ENCODE data around the gene RNLS.
A peak's percentile ranks its signal among the peaks of the same experiment; 100 is the strongest.
"Not testable (repeated sequence)": the region's sequence is repeated elsewhere in the genome, so short reads cannot be mapped to it uniquely, and the experiment has no call there.

The RNLS gene

DNA sequence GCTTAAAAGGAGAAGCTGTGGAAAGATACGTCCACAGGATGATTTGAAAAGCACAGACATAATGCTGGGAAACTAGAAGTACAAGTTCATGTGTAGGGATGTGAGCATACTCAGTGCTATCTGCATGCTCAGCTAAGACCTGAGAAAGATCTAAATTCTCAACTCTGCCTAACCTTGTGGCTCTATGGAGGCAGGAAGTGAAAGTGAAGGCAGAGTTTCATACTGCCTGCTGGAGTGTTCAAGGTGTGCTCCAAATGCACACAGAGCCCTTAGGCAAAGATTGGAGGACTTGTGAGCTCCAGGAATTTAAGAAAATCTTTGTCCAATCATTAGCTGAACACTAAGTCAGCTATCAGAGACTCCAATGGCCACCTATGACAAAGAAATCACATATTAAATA lies 190.9 kb downstream of the RNLS start:
- DNase-seq (ENCODE audit: low read depth in 1 of 2, low spot score in 1 of 2) = no peak

DNA sequence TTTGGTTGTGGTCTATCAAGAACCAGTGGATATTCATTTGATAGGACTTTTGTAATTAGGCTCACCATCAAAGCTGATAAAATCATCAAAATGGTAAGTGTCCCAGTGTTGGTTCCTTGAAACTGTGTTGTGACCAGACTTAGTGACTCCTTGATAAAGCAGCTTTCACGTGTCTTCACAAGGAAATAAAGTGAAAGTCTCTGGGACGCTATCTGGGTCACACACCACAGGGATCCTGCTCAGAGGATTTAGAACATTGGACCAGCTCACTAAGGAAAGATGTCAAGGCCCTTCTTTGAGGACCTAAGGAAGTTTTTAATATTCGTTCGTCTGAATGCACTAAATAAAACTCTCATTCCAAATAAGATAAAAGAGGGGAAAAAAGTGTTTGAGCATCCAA lies 193.1 kb downstream of the RNLS start:
- DNase-seq (ENCODE audit: low read depth in 1 of 2, low spot score in 1 of 2) = no peak

DNA sequence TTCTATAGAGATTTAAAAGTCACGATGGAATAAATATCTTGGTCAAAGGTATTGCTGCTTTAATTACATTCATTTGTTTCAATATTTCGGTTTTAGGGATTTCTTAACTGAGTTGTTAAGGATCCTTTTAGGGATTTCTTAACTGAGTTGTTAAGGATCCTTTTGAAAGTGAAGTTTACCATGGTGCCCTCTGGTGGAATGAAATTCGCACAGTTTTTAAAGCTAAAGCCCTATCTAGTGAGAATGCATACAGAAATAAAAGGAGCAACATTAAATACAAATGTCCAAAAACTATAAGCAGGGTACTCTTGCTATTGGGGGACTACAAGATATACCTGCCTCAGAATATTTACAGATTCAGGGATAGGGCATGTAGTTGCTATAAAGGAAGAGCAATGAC lies 193.7 kb downstream of the RNLS start:
- no peak for DNase-seq (ENCODE audit: low read depth in 1 of 2, low spot score in 1 of 2)

DNA sequence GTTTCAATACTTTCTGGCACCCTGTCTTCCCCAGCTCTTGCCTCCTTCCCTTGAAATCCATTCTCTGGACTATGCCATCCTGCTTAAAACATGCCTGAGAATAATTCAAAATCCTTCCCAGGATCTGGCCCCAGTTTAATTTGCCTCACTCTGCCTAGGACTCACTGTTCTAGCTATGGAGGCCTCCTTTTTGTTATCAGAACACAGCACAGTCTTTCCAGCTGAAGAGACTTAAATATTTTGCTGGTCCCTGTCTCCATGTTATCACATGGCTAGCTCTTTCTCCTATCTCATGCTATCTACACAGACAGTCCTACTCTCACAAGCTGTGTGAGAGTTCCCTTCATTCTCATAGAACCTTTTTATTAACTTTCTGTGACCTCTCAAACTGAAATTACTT lies 194.8 kb downstream of the RNLS start:
- no peak for DNase-seq (ENCODE audit: low read depth in 1 of 2, low spot score in 1 of 2)

DNA sequence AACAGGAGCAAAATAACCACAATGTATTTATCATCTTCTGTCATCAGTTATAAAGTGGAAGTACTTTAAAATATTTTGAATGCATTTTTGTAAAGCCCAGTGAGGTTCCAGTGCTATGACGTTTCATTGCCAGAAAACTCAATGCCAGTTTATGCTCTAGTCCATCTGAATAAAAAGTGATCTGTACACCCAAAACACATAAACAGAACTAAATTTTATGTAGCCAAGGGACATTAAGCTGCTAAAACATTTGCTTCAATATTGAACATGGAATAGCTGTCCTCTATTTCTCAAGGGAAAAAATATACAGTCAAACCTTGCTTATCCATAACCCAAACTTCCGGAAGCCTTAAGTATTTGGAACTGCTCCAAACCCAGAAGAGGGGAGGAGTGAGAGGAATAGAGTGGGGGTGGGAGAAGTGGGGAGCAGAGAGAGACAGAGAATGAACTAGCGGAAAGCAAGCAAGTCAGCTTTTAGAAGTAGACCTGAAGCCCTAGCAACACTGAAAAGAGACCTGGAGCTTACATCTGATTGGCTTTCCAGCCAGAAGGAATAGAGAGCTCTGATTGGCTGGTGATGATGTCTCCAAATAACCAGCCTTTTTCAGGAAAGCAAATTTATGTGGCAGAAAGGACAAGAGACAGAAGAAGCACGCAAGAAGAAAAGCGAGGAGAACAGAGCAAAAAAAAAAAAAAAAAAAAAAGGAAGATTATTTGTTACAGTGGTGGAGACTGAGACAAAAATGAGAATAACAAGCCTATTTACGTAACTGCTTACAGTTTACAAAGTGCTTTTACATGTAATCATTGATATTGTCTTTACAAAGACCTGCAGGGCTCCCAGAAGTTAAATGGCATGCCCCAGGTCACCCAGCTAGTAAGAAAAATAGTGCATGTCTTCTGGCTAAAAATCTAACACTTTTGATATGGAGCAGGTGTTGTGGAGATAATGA lies 196.0 kb downstream of the RNLS start:
- DNase-seq (ENCODE audit: low read depth in 1 of 2, low spot score in 1 of 2) = no peak

DNA sequence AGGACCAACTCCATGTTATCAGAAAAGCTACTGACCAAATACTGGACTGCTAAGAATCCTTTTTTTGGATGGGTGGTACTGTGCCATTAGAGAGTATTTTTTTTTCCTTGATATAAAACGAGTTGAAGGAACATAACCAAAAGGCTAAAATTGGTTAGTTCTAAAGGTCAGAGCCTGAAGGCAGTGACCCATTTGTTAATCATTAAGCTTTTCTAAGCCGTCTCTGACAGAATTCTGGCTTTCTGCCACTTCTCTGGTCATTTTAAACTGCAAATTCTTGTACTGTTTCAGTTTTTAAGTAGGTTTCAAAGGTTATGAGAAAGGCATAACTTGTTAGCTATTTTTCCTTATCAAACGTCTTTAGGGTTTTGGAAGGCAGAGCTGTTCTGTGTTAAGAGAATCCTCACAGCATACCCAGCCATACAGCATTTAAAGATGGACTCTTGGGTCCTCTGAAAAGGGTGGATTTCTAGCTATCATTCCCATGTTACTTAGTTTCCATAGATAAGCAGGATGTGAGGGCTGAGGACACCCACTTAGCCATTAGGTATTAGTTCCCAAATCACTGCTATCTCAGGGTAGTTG lies 196.8 kb downstream of the RNLS start:
- no peak for DNase-seq (ENCODE audit: low read depth in 1 of 2, low spot score in 1 of 2)

DNA sequence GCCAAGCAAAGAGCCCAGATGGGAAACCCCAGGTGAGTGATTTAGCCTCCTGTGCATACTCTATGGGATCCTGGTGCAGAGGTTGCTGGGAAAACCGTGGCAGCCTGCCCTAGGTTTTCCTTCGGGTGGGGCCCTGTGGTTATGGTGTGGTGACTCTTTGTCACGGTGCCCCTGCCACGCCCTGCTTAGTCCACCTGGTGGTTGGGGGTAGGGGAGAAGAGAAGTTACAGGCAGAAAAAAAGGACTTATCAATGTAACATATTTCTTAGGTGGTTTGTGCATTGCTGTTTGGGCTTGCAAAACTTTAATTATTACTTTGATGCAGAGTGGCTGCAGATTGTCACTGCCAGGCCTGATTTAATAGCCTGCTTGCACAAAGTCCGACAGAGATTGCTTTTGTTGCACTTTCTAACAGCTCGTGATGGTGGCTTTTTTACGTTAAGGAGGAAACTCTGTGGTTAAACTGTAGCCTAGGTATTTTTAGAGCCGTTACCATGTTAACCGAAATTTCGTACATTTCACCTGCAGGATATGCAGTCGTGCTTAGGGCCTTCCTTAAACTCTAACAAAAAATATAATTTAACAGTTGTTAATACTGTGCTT lies 197.4 kb downstream of the RNLS start:
- peak in 1 of 2 donors; percentile 13 for DNase-seq (ENCODE audit: low read depth in 1 of 2, low spot score in 1 of 2)

DNA sequence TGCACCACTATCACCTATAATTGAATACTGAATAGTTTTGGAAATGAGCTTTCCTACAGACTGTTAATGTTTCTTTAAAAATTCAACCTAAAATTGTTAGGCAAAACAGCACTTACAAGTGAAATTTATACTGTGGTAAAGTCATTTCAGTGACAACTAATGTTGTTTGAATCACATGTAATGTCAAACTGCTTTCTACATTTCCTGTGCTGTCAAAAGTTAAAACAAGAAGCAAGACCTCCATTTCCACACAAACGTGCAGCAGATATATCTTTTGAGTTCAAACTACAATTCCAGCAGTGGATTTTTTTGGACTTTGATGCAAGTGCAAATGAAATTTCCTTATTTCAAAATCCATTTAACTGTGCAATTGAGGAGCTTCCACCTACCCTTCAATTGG lies 199.8 kb downstream of the RNLS start:
- DNase-seq (ENCODE audit: low read depth in 1 of 2, low spot score in 1 of 2) = no peak

DNA sequence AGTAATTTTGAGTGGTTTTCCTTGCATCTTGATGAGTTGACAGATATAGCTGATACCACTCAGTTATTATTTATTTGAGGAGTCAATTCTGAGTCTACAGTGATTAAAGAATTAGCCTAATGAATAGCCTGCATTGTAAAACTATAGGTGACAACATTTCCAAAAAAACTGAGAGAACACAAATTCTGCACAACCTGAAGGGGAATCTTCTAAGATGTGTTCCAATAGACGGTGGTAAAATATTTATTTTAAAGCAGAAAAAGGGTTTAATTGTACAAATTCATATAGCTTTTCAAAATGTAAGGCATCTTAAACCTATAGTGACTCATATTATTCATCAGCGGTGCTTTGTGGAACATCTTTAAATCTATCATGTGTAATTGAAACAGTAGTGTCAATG lies 200.4 kb downstream of the RNLS start:
- DNase-seq (ENCODE audit: low read depth in 1 of 2, low spot score in 1 of 2) = no peak

DNA sequence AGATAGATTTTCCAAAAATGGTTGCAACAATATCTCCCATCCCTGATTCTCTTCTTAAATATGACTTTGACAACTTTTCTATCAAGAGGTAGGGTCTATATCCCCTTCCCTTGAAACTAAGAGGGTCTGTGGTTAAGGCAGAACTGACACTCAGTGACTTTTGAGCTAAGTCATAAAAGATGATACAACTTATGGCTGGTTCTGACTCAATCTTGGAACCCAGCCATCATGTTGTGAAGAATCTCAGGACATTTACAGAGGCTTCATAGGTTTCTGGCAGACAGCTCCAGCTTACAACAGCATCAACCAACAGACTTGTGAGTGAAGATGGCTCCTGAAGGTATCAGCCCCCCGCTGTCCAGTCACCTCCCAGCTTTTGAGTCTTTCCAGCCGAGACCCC lies 203.5 kb downstream of the RNLS start:
- no peak for DNase-seq (ENCODE audit: low read depth in 1 of 2, low spot score in 1 of 2)

DNA sequence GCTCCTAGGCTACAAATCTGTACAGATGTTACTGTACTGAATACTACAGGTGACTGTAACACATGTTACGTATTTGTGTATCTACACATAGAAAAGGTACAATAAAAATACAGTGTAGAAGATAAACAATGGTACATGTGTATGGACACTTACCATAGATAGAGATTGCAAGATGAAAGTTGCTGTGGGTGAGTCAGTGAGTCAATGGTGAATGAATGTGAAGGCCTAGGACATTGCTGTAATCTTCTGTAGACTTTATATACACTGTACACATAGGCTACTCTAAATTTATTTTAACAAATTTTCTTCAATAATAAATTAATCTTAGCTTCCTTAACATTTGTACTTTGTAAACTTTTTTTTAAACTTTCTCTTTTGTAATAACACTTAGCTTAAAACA lies 205.6 kb downstream of the RNLS start:
- no peak for DNase-seq (ENCODE audit: low read depth in 1 of 2, low spot score in 1 of 2)

DNA sequence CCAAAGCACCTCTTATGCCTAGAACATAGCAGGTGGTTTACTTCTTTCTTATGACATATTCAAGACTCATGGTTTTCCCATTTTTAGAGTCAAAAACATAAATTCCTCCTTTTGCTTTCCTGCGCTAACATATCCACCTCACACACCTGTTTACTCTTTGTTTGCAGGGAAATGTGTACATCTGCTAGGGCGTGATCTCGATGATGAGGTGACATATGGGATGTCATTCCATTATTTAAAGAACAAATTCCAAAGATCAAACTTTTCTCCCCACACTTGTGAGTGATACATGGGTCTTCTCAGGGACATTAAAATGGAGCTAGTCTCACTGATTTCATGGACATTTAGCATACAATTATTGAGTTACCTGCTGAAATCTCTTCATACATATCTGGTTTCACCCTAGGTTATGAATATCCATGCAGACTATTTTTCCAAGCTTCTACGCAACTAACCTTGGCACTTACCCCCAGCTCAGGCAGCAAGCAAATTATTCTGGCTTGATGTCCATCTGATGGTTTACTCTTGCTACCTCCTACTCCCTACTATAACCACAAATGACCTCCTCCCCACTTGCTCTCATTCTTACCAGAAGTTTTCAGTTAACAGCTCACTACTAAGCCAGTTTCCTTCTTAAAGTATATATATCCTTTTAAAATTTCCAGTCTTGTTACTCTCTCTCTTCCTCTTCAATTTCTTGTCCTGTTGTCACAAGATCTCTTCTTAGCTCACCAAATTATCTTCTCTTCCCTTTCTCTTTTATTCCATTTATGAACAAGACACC lies 208.5 kb downstream of the RNLS start:
- DNase-seq (ENCODE audit: low read depth in 1 of 2, low spot score in 1 of 2) = no peak

DNA sequence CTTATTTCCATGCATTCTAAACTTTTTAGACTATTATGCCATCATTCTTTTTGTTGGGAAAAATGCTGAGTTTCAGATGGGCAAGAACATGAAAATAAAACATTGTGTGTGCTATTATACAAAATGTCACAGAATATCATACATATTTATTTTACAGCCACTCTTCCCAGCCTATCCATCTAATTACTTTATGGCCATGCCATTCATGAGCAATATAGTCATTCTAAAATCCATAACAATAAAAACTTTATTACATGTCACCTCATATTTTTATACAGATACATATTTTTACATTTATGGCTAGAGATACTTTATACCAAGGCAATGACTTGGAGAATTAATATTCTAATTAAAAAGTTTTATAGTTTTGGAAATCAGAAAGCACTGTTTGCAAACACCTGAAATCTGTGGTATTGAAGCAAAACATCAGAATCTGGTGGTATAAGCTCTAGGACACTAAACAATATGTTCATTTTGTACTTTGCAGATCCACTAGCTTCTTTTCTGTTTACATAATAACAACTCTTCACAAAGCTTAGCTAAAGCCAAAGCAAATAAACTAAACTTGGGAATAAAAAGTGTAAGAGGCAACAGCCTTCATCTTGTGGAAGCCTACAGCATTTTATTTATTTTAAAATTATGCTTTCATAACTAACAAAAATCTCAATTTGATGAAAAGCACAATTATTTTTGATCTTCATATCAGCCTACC lies 210.1 kb downstream of the RNLS start:
- DNase-seq (ENCODE audit: low read depth in 1 of 2, low spot score in 1 of 2) = no peak

DNA sequence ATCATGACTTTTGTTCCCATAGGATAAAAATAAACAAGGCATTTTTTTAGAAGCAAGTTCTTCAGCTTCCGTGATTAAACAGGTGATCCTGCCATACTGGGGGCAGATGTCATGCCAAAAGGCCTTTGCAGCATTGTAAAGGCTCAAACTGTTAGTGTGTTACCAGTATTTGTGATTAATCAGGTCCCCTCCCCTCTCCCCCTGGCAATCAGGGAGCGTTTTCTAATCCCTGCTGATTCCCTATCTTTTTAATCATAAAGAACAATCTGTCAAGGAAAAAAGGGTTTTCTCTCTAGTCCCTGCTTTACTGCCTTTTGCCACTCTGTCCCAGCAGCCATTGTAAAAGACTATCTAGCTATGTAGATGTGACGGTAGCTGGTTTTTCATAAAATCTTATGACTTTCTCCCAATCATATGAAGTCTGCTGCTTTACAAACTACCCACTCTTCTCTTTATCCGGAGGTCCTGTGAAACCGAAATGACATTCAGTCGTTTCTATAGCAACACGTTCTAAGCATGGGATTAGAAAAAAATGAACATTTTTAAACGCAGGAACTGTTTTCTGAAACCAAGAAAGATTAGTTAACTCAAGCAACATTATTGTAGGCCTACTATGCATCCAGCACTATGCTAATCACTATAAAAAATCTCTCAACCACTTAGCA lies 210.9 kb downstream of the RNLS start:
- no peak for DNase-seq (ENCODE audit: low read depth in 1 of 2, low spot score in 1 of 2)

DNA sequence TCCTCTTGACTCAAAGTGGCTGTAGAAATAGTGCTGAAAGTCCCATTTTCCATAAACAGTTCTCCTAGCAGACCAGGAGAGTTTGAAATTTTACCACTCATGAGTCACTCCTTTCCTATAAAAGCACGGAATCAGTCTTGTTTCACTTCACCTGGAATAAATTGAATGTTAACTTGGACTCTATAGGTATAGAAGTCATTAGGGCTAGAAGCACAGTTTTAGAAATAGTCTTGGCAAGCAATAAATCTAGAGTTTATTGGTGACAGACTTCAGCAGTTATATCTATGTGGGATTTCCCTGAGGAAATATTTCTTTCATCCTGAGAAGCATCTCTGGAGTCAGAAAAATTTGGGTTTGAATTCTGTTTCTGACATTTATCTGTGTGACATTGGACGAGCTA lies 212.4 kb downstream of the RNLS start:
- DNase-seq (ENCODE audit: low read depth in 1 of 2, low spot score in 1 of 2) = no peak

DNA sequence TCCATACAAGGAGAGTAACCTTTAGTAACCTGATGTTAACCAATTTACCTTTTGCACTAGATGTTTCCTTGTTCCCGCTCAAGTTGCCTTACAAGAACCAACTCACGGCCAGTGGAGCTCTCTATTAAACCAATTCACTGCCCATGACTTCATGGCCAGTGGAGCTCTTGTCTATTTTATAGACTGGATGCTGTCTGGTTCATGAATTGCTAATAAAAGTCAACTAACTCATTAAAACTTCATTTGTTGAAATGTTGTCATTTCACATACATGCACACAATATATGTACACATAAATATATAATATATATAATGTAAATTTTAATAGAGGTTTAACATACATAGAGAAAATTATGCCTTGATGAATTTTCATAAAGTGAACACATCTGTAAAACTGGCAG lies 216.3 kb downstream of the RNLS start:
- DNase-seq (ENCODE audit: low read depth in 1 of 2, low spot score in 1 of 2) = no peak

DNA sequence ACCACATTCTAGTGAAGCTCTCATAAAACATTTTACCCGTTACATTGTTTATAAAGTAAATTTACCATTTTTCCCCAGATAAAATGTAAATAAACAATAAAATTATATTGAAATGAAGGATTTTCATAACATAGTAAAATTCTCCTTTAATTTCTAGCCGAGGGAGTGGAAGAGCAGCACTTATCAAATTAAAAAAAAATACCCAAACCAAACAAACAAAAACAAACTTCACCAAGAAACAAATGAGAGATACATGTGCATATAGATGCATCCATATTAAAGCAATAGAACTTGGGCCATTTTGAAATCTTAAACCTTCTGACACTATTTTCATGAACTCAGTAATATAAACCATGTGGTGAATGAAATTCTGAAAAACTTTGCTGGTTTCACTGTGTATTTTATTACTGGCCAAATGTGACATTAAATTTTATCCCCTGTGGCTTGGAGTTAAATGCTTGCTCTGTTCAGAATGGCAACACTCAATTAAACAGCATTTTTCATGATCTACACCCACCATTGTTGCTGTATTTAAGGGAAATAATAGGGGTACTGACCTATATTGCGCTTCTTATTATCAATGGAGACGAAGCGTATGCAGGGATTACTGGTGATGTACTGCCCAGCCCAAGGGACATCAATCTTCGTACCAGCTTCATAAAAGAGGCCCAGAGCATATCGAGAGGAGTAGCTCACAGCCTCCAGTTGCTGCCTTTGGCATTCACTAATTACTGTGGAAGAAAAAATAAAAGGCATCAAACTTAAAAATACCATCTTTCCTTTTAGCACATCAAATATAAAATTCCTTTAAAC lies 220.9 kb downstream of the RNLS start:
- no peak for DNase-seq (ENCODE audit: low read depth in 1 of 2, low spot score in 1 of 2)

DNA sequence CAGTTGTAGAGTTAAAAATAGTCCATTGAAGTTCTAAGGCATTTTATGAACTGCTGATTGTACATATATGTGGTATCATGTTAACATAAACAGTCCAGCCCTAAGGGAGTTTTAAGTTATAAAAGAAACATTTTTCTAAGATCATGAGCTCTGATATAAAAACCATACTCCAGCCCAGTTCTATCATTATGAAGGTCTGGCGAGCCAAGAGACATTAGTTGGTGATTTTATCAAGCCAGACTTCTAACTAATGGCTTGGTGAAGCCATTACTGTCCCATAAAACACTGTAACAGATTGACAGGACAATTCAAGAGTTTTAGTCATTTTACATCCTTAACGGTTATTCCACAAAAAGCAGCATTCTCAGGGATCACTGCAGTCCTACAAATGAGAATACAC lies 221.6 kb downstream of the RNLS start:
- DNase-seq (ENCODE audit: low read depth in 1 of 2, low spot score in 1 of 2) = no peak

DNA sequence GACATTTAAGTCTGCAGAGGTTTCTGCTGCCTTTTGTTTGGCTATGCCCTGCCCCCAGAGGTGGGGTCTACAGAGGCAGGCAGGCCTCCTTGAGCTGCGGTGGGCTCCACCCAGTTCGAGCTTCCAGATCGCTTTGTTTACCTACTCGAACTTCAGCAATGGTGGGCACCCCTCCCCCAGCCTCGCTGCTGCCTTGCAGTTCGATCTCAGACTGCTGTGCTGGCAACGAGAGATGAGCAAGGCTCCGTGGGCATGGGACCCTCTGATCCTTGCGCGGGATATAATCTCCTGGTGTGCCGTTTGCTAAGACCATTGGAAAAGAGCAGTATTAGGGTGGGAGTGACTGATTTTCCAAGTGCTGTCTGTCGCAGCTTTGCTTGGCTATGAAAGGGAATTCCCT lies 227.4 kb downstream of the RNLS start:
- not testable (repeated sequence) for DNase-seq (ENCODE audit: low read depth in 1 of 2, low spot score in 1 of 2)

Measured in activated CD4-positive, alpha-beta T cell treated with anti-CD3 and anti-CD28 coated beads, Interleukin-2, amount 50 U/mL, for 24 hours (primary cell).